ENCODE data around the gene SGK1. TPM values are rescaled to one million over a fixed set of nuclear protein-coding genes. Genes with fewer than 3 reads are reported as not detected.

The SGK1 gene
- total RNA-seq, 1 donor from 2014 or later, result 7.2 TPM

DNA sequence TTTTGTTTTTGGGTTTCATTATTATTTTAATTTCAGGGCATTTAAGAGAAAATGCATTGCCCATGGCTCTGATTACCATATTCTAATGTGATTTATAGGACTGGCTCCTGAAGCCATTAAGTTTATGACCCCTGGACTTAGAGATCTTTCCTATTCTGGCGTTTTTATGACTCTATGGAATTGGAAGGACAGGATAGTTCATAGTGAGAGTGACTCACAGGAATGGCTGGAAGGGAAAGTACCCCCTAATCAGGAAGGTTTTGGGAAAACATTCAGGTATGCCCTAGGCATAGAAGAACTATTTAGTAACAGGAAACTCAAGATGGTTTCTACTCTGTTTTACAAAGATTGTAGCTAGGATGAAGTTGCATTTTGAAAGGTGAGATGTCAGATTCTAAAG, 156.9 kb downstream of the SGK1 start:
- H3K4me1 Mint-ChIP-seq (ENCODE audit: unreplicated experiment), result no peaks in the 10 kb centered on the region
- H3K27ac Mint-ChIP-seq (ENCODE audit: unreplicated experiment), result no peak overlapping the region
- no peak for DNase-seq (ENCODE audit: low spot score)
- no peaks in the 10 kb centered on the region for H3K36me3 Mint-ChIP-seq (ENCODE audit: low read depth, unreplicated experiment)
- TF ChIP-seq, protein P1, sequence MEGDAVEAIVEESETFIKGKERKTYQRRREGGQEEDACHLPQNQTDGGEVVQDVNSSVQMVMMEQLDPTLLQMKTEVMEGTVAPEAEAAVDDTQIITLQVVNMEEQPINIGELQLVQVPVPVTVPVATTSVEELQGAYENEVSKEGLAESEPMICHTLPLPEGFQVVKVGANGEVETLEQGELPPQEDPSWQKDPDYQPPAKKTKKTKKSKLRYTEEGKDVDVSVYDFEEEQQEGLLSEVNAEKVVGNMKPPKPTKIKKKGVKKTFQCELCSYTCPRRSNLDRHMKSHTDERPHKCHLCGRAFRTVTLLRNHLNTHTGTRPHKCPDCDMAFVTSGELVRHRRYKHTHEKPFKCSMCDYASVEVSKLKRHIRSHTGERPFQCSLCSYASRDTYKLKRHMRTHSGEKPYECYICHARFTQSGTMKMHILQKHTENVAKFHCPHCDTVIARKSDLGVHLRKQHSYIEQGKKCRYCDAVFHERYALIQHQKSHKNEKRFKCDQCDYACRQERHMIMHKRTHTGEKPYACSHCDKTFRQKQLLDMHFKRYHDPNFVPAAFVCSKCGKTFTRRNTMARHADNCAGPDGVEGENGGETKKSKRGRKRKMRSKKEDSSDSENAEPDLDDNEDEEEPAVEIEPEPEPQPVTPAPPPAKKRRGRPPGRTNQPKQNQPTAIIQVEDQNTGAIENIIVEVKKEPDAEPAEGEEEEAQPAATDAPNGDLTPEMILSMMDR (IDR thresholded peaks at IDR 0.05; ENCODE audit: unreplicated experiment), result no peak
- H3K9me3 Mint-ChIP-seq (ENCODE audit: unreplicated experiment), result no peaks in the 10 kb centered on the region
- no peaks in the 10 kb centered on the region for H3K27me3 Mint-ChIP-seq (ENCODE audit: unreplicated experiment)
- no peak overlapping the region for H3K4me3 Mint-ChIP-seq (ENCODE audit: unreplicated experiment)

DNA sequence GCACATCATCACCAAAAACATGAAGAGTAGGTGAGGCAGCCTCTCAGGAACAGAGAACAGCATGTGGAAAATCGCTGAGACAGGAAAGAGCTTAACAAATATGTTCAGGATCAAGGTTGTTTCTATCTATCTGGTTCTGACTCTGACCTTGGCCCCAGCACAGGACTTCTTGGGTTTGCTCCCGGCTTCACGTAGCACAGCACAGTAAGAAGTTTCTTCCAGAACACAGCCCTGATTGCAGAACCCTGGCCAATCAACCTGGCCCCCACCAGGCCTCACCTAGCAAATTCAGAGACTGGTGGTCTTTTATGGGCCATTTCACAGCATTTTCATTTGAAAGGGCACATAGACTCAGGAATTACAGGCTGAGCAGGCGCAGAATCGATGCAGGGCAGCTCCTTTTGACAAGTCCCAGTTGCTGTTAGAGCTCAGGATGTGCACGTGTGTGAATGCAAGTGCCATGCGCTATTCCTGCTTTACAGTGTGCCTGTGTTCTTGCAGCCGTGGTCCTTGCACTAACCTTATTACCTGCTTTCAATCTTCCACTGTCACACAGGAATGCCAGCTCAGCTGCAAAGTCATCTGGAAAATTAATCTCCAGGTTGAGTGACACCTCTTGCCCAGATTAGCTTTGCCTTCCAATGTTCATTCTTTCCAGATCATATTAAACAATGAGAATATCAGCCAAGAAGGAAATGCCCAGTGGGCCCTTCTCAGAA, 165.0 kb downstream of the SGK1 start:
- H3K36me3 Mint-ChIP-seq (ENCODE audit: low read depth, unreplicated experiment), result no peaks in the 10 kb centered on the region
- TF ChIP-seq, protein P1 (IDR thresholded peaks at IDR 0.05; ENCODE audit: unreplicated experiment), result no peak
- no peak for DNase-seq (ENCODE audit: low spot score)
- H3K27ac Mint-ChIP-seq (ENCODE audit: unreplicated experiment), result no peak overlapping the region
- H3K4me3 Mint-ChIP-seq (ENCODE audit: unreplicated experiment), result no peak overlapping the region
- H3K27me3 Mint-ChIP-seq (ENCODE audit: unreplicated experiment), result no peaks in the 10 kb centered on the region
- no peaks in the 10 kb centered on the region for H3K4me1 Mint-ChIP-seq (ENCODE audit: unreplicated experiment)
- no peaks in the 10 kb centered on the region for H3K9me3 Mint-ChIP-seq (ENCODE audit: unreplicated experiment)

DNA sequence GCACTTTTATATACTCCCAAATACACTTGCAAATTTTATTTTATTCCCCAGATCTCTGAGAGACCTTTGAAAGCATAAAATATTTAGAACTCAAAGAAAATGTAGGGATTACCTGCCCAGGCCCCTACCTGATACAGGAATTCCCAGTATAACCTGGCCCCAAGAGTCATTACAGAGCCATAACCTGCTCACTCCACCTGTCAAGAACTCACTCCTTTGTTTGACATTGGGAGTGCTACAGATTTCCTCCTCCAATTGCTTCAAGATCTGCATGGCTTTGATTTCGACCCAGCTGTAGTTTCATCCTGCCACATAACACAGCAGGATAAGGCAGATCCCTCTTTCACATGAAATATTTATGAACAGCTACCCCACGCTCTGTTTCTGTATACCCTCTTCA, 169.3 kb downstream of the SGK1 start:
- DNase-seq (ENCODE audit: low spot score), result no peak
- Mint-ChIP-seq H3K27me3 (ENCODE audit: unreplicated experiment) (no peaks in the 10 kb centered on the region), H3K4me1 (ENCODE audit: unreplicated experiment) (peaks cover 5% of the 10 kb centered on the region)

DNA sequence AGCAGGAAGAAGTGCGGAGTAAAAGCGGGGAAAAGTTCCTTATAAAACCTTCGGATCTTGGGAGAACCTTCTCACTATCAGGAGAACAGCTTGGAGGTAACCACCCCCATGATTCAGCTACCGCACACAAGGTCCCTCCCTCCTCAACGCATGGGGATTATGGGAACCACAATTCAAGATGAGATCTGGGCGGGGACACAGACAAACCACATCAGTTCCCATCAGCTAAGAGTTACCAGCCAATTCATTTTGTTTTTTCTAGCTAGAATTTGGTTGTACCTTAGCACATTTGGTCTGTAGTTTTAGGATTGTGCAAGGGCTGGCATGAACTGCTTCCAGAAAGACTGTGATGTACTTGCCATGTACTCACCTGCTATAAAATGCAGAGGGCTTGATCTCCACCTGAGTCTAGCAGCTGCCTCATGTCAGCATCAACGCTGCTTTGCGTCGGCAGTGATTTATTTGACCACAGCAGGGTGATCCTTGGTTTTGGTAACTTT, 170.8 kb downstream of the SGK1 start:
- TF ChIP-seq, protein P1 (IDR thresholded peaks at IDR 0.05; ENCODE audit: unreplicated experiment), result no peak
- Mint-ChIP-seq H3K4me3 (ENCODE audit: unreplicated experiment) (no peak overlapping the region), H3K9me3 (ENCODE audit: unreplicated experiment) (no peaks in the 10 kb centered on the region), H3K36me3 (ENCODE audit: low read depth, unreplicated experiment) (no peaks in the 10 kb centered on the region), H3K4me1 (ENCODE audit: unreplicated experiment) (peaks cover 5% of the 10 kb centered on the region), H3K27me3 (ENCODE audit: unreplicated experiment) (no peaks in the 10 kb centered on the region), H3K27ac (ENCODE audit: unreplicated experiment) (no peak overlapping the region)
- DNase-seq (ENCODE audit: low spot score), result no peak

More for the DNA sequence above, 169.3 kb downstream of the SGK1 start:
- H3K27ac Mint-ChIP-seq (ENCODE audit: unreplicated experiment), result no peak overlapping the region
- TF ChIP-seq, protein P1 (IDR thresholded peaks at IDR 0.05; ENCODE audit: unreplicated experiment), result no peak
- no peak overlapping the region for H3K4me3 Mint-ChIP-seq (ENCODE audit: unreplicated experiment)
- H3K36me3 Mint-ChIP-seq (ENCODE audit: low read depth, unreplicated experiment), result no peaks in the 10 kb centered on the region
- H3K9me3 Mint-ChIP-seq (ENCODE audit: unreplicated experiment), result no peaks in the 10 kb centered on the region

DNA sequence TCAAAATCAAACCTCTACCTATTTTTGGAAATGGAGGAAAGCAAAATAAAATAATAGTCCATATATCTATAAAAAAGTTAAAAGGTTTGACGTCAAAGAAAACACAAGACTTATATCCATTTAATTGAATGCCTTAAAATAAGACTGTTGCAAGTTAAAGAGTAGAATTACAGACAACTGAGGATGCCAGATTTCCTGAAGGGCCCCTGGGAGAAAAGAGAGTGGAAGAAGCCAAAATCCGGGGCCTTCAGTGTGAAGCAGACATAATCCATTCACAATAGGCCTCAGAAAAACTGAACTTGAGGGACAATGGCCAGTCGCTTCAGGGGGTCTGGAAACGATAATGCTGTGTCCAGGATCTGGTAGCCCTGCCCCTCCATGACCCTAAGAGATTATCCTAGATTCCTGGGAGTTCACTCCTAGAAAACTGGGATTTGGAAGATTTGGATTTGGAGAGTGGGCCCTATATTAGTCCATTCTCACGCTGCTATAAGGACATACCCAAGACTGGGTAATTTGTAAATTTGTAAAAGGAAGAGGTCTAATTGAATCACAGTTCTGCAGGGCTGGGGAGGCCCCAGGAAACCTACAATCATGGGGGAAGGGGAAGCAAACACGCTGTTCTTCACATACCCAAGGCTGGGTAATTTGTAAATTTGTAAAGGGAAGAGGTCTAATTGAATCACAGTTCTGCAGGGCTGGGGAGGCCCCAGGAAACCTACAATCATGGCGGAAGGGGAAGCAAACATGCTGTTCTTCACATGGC, 171.5 kb downstream of the SGK1 start:
- Mint-ChIP-seq H3K4me1 (ENCODE audit: unreplicated experiment) (peaks cover 5% of the 10 kb centered on the region), H3K27ac (ENCODE audit: unreplicated experiment) (no peak overlapping the region), H3K9me3 (ENCODE audit: unreplicated experiment) (no peaks in the 10 kb centered on the region), H3K4me3 (ENCODE audit: unreplicated experiment) (no peak overlapping the region), H3K36me3 (ENCODE audit: low read depth, unreplicated experiment) (no peaks in the 10 kb centered on the region), H3K27me3 (ENCODE audit: unreplicated experiment) (no peaks in the 10 kb centered on the region)
- DNase-seq (ENCODE audit: low spot score), result no peak
- TF ChIP-seq, protein P1 (IDR thresholded peaks at IDR 0.05; ENCODE audit: unreplicated experiment), result no peak
